ENCODE results near the gene EEPD1. TPM values are rescaled to one million over a fixed set of nuclear protein-coding genes. Genes with fewer than 3 reads are reported as not detected.

Gene EEPD1
- total RNA-seq, 2 donors from 2014 or later, result 4.0 to 6.8 TPM

GRCh38 chr7:36132012-36132411, 21.0 kb upstream of the EEPD1 start:
- H3K4me1 ChIP-seq, result peaks cover 0 to 26% of the 10 kb centered on the region in 2 donors
- no peak for DNase-seq (ENCODE audit: low spot score)
- H3K4me3 ChIP-seq, result no peak overlapping the region
- no peaks in the 10 kb centered on the region for H3K27me3 ChIP-seq
- TF ChIP-seq CTCF (IDR thresholded peaks at IDR 0.05), result no peak
- no peak overlapping the region for H3K27ac ChIP-seq
- H3K36me3 ChIP-seq, result no peaks in the 10 kb centered on the region
- H3K9me3 ChIP-seq, result no peaks in the 10 kb centered on the region

GRCh38 chr7:36135700-36136099, 17.4 kb upstream of the EEPD1 start:
- H3K9me3 ChIP-seq, result no peaks in the 10 kb centered on the region
- peaks cover 0 to 8% of the 10 kb centered on the region in 2 donors for H3K4me1 ChIP-seq
- DNase-seq (ENCODE audit: low spot score), result no peak
- no peaks in the 10 kb centered on the region for H3K36me3 ChIP-seq
- no peak for TF ChIP-seq CTCF (IDR thresholded peaks at IDR 0.05)
- H3K27ac ChIP-seq, result no peak overlapping the region
- no peak overlapping the region for H3K4me3 ChIP-seq
- H3K27me3 ChIP-seq, result no peaks in the 10 kb centered on the region

GRCh38 chr7:36137258-36137657, 15.8 kb upstream of the EEPD1 start:
- Histone ChIP-seq H3K9me3 (no peaks in the 10 kb centered on the region), H3K36me3 (no peaks in the 10 kb centered on the region), H3K27me3 (no peaks in the 10 kb centered on the region), H3K4me3 (no peak overlapping the region), H3K27ac (peak overlapping the region in 1 of 2 donors; percentile 7), H3K4me1 (peaks cover 0 to 8% of the 10 kb centered on the region in 2 donors)
- TF ChIP-seq CTCF (IDR thresholded peaks at IDR 0.05), result no peak
- DNase-seq (ENCODE audit: low spot score), result no peak

GRCh38 chr7:36137754-36138153, 15.3 kb upstream of the EEPD1 start:
- H3K36me3 ChIP-seq, result no peaks in the 10 kb centered on the region
- H3K9me3 ChIP-seq, result no peaks in the 10 kb centered on the region
- no peaks in the 10 kb centered on the region for H3K27me3 ChIP-seq
- no peak overlapping the region for H3K4me3 ChIP-seq
- DNase-seq (ENCODE audit: low spot score), result no peak
- H3K27ac ChIP-seq, result peak overlapping the region in 1 of 2 donors; percentile 7
- peaks cover 0 to 8% of the 10 kb centered on the region in 2 donors for H3K4me1 ChIP-seq
- no peak for TF ChIP-seq CTCF (IDR thresholded peaks at IDR 0.05)

- Histone ChIP-seq H3K27ac (peak overlapping the region in 1 of 2 donors; percentile 7), H3K27me3 (no peaks in the 10 kb centered on the region), H3K4me1 (peaks cover 0 to 8% of the 10 kb centered on the region in 2 donors), H3K9me3 (no peaks in the 10 kb centered on the region), H3K36me3 (no peaks in the 10 kb centered on the region), H3K4me3 (no peak overlapping the region)
- TF ChIP-seq CTCF (IDR thresholded peaks at IDR 0.05), result no peak
- DNase-seq (ENCODE audit: low spot score), result no peak
Observed at GRCh38 chr7:36138209-36138608, 14.8 kb upstream of the EEPD1 start.

- TF ChIP-seq CTCF (IDR thresholded peaks at IDR 0.05), result no peak
- no peaks in the 10 kb centered on the region for H3K9me3 ChIP-seq
- no peaks in the 10 kb centered on the region for H3K36me3 ChIP-seq
- no peak overlapping the region for H3K4me3 ChIP-seq
- H3K27ac ChIP-seq, result no peak overlapping the region
- no peaks in the 10 kb centered on the region for H3K27me3 ChIP-seq
- peaks cover 0 to 8% of the 10 kb centered on the region in 2 donors for H3K4me1 ChIP-seq
- no peak for DNase-seq (ENCODE audit: low spot score)
Observed at GRCh38 chr7:36141351-36141750, 11.7 kb upstream of the EEPD1 start.

Measured in right atrium auricular region (tissue), 2 donors.